GM18505 (cell line): ENCODE measurements around the gene ITGA1.

Experiments used
- ATAC-seq: cut with Tn5 transposase; IDR thresholded peaks from one replicate; pipeline ENCODE4 v1.9.1; 2021; ENCODE audit not compliant: unreplicated experiment
- POLR2A ChIP-seq: IDR thresholded peaks from 4 replicates; pipeline ENCODE4 v1.6.1; 2011; ENCODE audit warnings: borderline replicate concordance; ENCODE audit not compliant: insufficient read depth, insufficient read length; ENCODE audit errors: extremely low read depth

ITGA1 gene

DNA sequence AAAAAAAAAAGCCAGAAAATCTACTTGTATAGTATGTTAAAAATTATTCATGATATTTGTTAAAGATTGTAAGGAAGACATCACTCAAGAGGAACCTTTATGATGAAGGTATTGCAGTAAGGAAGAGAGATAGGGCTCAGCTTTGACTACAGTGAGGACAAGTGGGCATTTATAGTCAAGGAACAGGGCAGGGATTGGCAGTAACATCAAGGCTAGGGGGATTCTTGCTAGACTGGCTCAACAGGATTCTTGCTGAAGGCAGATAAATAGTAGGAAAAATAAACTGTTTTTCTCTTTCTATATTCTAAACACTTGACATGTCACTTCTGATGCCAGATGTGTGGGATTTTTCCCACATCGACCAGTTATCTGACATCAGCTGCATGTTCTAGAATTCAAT lies 96.7 kb downstream of the ITGA1 start:
- TF ChIP-seq POLR2A = no peak
- no peak for ATAC-seq

DNA sequence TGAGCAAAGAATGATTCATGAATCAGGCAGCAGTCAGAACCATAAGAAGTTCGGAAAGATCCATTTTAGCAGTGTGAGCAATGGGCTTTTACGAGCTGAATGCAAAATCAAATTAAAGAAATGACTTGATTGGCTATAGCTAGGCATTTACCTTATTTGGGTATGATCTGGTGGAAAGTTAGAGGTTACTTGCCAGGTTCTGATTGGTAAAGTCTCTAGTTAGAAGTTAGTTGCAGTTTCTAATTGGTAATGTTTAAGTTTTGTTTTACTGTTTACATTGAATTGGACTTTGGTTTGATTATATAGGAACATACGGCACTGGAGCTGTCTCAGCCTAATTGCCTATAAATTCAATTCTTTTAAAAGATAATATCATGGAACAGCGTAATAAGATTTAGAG lies 97.9 kb downstream of the ITGA1 start:
- no peak for TF ChIP-seq POLR2A
- ATAC-seq = no peak

DNA sequence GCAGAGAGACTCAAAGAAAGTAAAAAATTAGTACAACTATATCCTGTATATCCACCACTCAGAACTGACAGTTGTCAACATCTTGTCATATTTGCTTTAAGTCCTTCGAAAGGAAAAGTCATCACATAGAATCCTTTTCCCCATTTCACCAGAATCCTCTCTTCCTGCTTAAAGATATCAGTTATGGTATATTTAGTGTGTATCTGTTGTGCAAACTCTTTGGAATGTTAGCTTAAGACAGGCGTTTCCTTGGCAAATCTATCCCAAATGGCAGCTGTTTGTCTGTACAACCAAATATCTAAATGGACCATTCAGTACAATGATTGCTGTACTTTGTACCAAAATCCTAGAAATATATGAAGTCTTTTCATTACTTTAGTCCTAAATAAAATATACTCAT lies 98.5 kb downstream of the ITGA1 start:
- no peak for ATAC-seq
- no peak for TF ChIP-seq POLR2A

GRCh38 chr5:52887066-52887465 lies 99.3 kb downstream of the ITGA1 start:
- TF ChIP-seq POLR2A = no peak
- no peak for ATAC-seq

GRCh38 chr5:52888363-52888762 lies 100.6 kb downstream of the ITGA1 start:
- no peak for TF ChIP-seq POLR2A
- ATAC-seq = no peak

GRCh38 chr5:52892242-52892878 lies 104.6 kb downstream of the ITGA1 start:
- TF ChIP-seq POLR2A = no peak
- no peak for ATAC-seq

DNA sequence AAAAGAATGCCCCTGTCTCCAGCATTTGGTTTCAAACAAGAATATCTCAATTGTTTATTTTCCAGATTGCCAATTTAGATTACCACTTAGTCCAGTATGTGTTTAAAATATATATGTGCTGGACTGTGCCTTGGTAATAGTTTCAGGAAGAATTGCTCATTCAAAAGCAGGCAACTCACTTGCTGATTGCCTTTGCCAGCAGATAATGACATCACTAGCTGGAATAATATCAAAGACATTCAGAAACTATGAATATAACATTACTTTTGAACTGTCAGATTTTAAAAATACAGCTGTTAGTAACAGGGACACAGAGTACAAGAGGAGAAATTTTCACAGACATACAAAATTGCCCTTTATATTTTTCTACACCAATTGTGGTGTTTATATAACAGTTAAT lies 105.4 kb downstream of the ITGA1 start:
- no peak for ATAC-seq
- no peak for TF ChIP-seq POLR2A

DNA sequence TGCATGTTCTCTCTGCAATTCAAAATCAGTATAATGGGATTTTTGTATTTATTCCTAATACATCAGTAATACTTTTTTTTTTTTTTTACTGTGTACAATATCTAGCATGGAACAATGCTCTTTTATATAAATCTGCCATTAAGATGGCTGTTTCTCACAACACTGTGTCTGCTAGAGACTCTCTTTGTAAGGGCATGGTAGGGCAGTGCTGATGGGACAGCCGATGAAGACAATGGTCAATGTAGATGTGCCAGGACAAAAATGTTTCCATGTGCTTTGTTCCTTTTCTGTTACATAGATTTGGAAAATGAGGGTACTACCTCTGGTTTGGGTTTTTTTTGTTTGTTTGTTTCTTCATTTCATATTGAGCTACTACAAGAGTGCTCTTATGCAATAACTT lies 106.1 kb downstream of the ITGA1 start:
- ATAC-seq = no peak
- TF ChIP-seq POLR2A = no peak

- ATAC-seq = no peak
- no peak for TF ChIP-seq POLR2A
Measured at GRCh38 chr5:52894451-52894850, 106.7 kb downstream of the ITGA1 start.

GRCh38 chr5:52895075-52895474 lies 107.4 kb downstream of the ITGA1 start:
- ATAC-seq = no peak
- TF ChIP-seq POLR2A = no peak

DNA sequence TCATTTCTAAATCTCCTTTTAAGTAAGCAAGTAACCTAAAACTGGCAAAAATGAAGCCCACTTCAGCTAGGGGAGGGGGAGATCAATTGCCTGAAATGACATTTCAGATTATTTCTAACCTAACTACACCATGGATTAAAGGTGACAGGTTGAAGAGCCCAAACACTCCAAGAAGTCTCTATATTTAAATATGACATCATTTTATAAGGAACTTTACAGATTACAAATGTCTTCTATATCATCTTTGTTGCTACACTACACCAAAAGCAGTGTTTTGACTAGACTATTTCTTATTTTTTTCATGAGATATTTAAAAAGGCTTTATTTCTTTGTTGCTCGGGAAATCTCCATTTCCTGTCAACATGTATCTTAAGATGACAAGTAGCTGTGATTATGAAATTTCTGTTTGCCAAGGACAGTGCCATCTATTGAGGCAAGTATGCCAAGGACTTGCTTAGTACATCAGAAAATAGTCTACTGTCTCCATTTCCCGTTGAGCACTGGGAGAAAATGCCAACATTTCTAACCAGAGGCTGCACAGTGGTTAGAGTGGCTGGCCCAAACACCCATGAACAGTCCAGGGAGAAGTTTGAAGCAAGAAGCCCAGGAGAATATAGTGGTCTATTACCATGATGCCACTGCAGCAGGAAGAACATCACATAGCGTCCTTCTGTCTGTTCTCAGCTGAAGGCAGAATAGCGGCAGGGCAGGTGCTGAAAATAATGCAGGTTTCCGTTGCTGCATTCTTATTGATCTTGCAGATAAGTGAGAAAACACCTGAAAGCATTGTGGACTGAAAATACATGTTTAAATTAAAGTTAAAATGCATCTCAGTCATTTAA lies 108.1 kb downstream of the ITGA1 start:
- no peak for TF ChIP-seq POLR2A
- ATAC-seq = no peak

DNA sequence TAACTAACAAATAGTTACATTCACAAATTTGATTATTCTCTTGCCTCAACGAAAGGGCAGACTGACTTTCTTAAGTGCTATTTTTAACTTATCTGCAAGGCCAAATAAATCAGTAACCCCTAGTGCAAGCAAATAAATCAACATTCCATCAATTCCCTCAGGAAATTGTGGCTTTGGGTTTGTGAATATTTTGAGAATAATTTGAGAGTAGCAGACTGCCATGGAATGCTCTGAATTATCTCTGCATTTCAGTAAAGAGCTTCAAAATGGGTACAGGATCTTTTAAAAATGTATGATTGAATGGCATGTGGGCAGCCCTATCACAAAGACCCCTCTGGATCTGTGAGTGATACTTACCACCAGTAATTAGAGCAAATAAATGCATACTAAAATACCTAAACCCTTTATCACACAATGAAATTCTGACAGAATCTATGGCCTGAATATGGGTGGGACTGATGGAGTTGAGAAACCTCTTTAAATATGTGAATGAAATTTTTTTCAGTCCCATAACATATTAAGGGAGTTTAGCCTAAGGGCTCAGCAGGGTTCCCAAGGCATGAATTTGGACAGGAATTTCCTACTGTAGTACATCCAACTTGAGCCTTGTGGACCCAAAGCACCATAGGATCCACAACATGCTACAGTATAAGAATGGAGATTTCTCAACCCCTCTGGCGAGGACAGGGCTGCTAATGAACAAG lies 109.0 kb downstream of the ITGA1 start:
- TF ChIP-seq POLR2A = no peak

GRCh38 chr5:52897238-52897614 lies 109.5 kb downstream of the ITGA1 start:
- ATAC-seq = no peak
- TF ChIP-seq POLR2A = no peak

More for the DNA sequence above, 109.0 kb downstream of the ITGA1 start:
- ATAC-seq = no peak

DNA sequence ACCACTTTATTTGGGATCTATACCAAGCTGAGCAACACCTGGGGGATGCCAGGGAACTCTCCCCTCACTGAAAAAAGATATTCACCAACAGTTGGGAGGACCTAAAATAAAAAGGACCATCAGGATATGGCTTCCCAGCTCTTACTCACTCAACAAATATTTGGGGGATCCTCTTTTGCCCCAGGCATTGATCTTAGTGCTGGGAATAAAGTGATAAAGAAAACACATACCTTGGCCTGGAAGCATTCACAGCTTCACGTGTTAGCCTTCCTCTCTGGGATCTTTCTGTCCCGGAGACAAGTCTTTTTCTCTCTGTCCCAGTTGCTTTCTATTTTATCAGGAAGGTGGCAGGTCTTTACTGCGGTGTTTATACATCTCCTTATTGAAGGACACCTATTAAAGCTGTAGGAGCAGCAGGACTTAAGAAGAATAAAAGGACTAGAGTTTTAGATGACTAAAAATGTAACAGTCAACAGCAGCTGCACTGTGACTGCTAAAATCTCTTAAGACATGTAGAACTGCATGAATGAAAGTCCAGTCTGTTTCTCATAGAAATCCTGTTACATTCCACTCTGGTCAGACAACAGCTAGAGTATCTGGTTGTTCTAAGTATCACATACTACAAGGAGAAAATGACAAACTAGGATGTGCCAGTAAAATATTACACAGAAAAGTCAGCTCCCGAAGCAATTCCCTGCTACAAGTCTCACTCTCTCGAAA lies 111.4 kb downstream of the ITGA1 start:
- ATAC-seq = no peak
- TF ChIP-seq POLR2A = no peak

DNA sequence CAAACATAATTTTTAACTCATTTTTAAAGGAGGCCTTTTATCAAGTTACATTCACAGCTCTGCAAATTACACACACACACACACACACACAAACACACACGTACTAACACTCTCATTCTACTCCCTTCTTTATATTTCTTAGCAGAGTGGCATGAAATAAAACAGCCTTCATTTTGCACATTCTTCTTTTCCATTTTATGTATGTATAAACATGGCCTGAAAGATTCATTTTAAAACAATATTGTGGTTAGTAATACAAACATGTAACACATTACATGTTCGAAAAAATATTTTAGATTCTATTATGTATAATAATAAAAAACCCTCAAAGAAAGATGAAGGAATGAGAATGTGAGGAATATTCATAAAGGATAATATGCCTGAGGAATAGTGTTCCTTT lies 115.4 kb downstream of the ITGA1 start:
- TF ChIP-seq POLR2A = no peak

More for the DNA sequence above, 115.4 kb downstream of the ITGA1 start:
- ATAC-seq = no peak
